Activated CD4-positive, alpha-beta T cell treated with anti-CD3 and anti-CD28 coated beads, Interleukin-2, amount 50 U/mL, for 1 hour (primary cell): ENCODE measurements around the gene SERPINA5.

Source experiments
- DNase-seq: peaks from one replicate; pipeline ENCODE4 v3.0.0-alpha.2; 2020

The SERPINA5 gene

DNA sequence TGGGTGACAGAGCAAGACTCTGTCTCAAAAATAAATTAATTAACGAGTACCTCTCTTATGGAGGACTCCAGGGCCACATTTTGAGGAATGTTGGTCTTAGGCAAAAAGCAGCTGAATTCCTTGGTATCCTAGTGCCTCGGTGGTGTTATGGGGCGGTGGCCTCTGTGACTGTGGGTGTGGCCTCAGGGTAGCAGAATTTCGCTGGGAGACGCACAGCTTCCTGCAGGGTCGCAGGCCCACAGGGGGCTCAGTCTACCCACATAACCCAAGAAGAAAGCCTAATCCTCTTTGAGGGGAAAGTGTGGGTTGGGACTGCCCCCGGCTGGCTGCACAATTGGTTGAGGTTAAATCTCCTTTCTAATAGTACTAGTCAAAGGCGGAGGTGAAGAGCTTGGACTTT lies 31.2 kb upstream of the SERPINA5 start:
- DNase-seq = no peak

DNA sequence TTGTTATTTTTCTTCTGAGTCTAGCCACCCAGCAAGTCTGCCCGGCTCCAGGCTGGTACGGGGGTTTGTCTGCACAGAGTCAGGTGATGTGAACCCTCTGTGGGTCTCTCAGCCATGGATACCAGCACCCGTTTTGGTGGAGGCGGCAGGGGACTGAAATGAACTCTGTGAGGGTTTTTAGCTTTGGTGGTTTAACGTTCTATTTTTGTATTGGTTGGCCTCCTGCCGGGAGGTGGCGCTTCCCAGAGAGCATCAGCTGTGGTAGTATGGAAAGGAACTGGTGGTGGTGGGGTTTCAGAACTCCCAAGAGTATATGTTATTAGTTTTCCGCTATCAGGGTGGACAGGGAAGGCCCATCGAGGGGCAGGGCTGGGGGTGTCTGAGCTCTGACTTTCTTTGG lies 25.2 kb upstream of the SERPINA5 start:
- no peak for DNase-seq

DNA sequence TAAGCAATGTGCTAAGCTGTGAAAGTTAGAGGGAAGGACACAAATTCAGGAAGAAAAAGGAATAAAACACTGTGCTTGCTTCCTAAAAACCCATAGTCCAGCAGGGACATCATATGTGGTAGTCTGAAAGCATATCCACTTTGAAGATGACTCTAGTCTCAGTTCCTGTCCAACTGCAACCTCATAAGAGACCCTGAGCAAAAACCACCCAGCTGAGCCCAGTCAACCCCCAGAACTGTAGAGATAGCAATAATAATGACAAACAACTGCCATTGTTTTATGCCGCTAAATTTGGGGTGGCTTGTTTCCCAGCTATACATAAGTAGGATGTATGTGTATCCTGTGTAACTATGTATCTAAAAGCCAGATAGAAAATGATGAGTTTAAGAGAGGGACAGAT lies 23.9 kb upstream of the SERPINA5 start:
- DNase-seq = no peak

DNA sequence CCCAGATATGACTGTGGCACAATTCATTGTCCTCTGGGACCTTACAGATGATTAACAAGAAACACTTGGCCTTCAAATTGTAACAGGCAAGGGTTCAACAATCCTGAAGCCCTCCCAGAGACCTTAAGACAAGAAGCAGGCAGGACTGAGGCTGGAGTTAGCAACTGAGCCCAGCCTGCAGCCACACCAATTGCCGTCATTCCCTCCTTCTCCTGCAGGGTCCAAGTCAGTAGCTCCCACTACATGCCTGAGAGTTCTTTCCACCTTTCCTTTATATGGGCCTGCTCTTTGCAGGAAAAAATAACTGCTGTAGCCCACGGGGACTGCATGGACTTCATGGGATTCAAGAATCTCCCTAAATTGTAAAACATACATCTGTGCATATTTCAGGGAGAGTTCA lies 22.4 kb upstream of the SERPINA5 start:
- DNase-seq = no peak

DNA sequence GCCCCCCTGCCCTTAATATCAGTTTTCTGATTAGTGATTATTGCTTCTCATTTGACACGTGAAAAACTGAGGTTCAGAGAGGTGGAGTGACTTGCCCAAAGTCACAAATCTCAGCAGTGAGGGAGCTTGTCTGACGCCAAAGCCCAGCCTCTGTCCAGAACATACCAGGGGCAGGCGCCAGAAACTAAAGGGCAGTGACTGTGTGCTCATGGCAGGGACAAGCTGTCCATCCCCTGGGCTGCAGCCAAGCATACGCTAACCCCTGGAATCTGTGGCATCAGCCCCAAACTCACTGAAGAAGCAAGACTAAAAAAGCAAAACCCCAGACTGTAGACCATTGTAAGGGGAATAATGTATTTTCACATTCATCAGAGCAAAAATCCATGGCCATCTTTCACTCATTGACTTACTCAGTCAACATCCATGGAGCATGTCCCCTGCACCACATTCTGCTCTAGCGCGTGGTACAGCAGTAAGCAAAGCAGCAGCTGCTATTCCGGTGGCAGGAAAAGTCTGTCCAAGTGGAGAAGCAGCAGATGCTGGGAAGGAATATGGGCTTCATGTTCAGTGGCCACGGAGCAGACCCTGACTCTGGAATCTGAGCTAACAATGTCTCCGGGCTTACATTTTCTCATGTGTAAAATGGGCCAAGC lies 21.5 kb upstream of the SERPINA5 start:
- no peak for DNase-seq

DNA sequence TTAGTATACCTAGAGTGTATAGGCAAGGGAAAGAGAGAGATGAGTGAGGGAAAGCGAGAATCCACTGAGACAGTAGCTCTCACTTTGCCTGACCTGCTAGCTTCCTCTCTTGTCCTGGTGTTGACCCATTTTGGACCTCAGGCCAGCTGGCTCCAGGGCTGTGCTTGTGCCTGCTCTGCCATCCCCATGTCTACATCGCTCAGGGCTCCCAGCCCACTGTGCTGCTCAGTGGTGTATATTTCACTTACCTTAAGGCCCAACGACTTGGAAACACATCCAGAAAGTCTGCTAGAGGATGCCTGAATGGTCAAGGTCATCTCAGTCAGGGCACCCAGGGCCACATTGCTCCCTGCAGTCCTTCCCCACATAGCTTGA lies 20.9 kb upstream of the SERPINA5 start:
- no peak for DNase-seq

DNA sequence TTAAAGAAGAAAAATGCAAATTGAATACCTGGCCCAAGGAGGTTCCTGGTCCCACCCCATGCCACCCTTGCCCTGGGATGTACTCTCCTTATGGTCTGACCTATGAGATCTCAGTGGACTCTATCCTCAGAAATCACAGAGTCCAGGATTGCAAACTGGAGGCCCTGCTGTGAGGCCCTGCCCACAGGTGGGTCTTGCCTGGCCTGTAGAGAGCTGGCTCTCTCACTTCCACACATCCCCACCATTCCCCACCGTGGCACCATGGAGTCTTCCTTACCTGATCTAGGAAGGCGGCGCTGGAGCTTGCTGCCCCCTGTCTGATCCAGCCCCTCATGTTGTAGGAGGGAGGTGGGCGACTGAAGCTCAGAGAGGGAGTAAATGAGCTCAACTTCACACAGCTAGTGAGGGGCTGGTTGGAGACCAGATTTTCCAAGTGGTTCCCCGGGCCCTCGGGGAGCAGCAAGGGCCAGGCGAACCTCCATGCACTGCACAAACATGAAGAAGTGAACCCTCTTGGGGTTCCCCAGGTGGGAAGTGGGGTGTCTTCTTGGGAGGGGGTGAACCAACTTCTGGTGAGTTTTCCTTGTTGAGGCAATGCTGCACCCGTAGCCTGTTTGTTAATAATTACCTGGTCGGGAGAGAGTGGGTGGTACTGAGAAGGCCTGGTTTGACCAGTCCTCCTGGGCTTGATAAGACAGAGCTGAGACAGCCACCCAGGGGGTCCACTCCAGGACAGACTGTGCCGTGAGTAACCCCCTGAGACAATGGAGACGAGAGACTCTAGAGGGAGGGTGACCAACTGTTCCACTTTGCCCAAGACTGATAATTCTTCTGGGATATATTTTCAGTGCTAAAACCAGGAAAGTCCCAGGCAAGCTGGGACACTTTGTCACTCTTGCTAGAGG lies 20.2 kb upstream of the SERPINA5 start, which contains the start of gene SERPINA4:
SERPINA4 (plus strand) TSS at position 692 of the 905 bp plus-strand sequence. CDS start 2,041 bp downstream, outside the sequence.
- DNase-seq = no peak

DNA sequence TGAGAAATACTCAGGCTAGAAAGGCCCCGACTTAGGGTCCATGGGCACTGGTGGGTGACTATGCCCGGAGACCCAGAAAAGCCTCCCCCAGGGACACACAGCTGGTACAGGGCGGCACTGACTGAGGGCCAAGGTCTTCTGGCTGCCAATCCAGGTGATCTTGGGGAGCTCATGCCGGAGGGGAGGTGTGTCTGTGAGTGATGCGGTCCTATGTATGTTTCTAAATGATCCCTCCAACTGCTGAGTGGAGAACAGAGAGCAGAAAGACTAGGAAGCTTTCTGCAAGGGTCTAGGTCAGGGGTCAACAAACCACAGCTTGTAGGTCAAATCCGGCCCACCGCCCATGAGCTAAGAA lies 19.6 kb upstream of the SERPINA5 start:
- DNase-seq = no peak

DNA sequence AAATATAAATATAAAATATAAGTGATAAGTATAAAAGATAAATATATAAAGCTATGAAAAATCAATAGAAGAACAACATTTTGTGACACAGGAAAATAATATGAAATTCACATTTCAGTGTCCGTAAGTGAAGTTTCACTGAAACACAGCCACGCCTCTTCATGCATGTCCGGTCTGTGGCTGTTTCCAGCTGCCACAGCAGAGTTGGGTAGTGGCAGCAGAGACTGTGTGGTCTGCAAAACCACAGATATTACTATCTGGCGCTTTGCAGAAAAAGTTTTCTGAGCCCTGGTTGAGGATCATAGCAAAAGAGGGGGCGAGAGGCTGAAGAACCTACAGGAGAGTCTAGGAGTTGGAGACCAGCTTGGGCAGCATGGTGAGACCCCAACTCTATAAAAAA lies 19.2 kb upstream of the SERPINA5 start:
- DNase-seq = no peak

DNA sequence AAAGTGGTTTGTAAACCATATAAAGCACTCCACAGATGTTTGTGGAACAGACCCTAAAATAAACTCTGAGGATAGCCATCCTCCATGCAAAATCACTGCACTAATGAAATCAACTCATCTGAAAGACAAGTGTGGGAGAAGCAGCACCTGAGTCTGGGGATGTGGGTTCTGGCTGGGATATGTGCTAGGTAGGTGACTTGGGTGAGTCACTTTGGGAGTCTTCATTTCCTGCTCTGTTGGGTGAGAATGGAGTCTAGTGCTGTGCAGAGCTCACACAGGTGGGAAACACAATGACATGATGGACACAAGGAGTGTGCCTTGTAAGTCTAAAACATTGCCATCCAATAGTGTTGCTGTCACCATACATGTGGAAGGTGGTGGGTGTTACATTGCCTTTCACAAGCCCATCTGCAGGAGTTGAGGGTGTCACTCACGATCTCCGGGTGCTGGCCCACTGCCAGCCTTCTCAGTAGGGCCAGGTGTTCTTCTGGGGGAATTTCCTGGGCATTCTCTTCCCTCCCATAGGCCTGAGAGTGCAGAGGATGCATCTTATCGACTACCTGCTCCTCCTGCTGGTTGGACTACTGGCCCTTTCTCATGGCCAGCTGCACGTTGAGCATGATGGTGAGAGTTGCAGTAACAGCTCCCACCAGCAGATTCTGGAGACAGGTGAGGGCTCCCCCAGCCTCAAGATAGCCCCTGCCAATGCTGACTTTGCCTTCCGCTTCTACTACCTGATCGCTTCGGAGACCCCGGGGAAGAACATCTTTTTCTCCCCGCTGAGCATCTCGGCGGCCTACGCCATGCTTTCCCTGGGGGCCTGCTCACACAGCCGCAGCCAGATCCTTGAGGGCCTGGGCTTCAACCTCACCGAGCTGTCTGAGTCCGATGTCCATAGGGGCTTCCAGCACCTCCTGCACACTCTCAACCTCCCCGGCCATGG lies 18.0 kb upstream of the SERPINA5 start:
- no peak for DNase-seq

DNA sequence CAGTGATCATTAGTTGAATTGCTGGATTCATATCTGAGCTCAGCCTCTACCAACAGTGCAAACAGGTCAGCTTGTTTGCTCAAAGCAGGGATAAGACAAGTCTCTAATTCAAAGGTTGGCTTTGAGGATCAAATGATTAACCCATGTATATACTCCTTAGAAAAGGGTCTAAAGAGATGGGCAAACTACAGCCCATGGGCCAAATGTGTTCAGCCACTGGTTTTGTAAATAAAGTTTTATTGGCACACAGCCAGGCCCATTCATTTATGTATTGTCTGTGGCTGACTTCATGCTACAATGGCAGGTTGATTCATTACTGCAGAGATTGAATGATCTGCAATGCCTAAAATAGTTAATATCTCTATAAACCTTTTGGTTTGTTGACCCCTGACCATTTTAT lies 16.8 kb upstream of the SERPINA5 start:
- no peak for DNase-seq

DNA sequence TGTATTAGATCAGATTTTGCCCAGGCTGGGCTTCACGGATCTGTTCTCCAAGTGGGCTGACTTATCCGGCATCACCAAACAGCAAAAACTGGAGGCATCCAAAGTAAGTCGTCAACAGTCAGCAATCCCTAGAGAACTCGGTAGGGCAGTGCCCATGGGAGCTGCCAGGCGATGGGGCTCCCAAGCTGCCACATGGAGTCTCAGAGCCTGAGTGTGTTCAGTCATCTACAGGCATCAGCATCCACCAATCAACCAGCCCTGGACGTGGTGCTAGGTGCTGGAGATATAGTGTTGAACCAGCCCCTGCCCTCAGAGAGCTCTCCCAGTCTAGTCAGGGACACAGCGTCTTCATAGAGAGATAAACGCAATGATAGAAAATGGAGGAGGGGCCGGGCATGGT lies 13.0 kb upstream of the SERPINA5 start:
- no peak for DNase-seq

DNA sequence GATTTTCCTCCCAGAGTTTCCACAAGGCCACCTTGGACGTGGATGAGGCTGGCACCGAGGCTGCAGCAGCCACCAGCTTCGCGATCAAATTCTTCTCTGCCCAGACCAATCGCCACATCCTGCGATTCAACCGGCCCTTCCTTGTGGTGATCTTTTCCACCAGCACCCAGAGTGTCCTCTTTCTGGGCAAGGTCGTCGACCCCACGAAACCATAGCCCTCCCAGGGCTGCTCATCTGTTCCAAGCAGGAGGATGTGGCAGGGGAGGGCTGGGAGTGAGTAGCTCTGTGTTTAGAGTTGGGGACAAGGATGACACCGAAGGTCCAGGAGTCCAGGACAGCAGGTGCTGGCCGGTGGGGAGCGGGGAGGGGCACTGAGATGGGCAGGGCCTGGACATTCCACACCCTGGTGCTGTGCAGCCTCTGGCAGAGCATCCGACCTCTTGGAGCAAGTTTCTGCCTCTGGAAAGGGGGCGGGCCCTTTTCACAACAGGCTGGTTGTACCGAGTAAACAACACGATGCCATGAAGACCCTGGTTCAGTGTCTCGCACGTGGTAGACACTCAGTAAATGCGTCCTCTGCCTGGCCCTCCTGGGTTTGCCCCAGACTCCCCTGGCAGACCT lies 11.7 kb upstream of the SERPINA5 start:
- DNase-seq = no peak

DNA sequence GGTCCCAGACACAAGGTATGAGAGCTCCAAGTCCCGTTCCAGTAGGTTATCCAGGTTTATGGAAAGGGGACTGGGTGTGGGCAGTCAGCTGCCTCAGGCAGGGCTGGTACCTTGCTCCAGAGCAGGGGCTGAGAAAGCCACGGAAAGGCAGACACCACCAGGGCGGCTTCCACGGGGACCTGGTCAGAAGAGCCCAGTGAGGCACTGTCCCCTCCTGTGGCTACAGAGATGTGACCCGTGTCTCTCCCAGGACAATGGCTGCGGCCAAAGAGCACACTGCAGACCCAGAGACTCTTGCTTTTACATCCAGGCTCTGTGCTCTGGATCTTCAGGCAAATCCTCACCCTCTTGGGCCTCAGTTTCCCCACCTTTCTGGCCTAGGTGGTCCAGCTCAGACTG lies 11.2 kb upstream of the SERPINA5 start:
- DNase-seq = no peak

DNA sequence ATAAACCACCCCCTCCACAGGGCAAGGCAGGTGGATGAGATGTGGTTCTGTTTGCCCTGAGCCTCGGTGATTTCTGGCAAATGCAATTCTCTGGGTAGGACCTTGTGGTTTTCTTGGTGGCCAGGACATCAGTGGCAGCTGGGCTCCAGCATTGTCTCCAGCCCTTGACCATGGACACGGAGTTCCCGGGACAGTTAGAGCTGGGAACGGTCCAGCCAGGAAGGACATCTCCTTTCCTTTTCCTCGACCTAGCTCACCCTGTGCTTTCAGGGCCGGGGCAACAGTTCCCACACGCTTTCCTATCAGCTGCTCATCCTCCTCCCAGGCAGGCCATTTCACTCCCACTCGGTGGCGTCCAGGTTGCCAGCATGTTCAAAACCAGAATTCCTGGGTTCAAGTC lies 10.8 kb upstream of the SERPINA5 start:
- no peak for DNase-seq

DNA sequence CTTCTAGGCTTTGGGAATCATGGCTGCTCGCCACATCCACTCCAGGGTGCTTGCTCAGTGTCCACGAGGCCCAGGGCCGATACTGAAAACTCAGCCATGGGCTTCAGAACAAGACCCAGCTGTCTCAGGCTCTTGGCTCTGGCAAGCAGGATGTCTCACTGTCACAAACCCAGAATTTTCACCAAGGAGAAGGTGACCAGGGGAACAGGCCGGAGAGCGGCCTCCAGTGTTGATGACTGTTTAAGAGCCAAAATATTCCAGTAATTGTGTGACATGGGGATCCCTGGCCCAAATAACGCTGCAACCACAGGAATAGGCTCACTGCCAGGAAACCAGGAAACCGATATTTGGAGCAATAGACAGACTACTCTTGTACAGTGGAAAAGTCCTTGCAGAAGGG lies 9.8 kb upstream of the SERPINA5 start:
- DNase-seq = no peak

DNA sequence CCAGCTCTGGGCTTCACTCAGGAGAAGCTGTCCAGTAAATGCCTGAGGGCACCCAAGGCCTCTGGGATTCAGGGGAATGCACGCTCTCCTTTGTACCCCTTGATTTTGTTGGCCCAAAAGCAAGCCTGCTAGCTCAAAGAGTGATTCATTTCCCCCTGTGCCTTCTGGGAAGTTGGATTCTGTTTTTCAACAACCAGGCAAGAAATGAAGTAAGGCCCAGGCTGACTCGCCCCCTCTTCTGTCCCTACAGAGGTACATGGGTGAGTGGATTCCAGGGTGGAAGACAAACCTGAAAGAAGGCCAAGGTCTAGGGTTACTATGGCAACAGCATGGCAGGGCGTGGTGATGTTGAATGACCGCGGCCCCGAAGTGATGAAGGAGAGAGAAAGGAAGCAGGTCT lies 9.3 kb upstream of the SERPINA5 start:
- DNase-seq = no peak

DNA sequence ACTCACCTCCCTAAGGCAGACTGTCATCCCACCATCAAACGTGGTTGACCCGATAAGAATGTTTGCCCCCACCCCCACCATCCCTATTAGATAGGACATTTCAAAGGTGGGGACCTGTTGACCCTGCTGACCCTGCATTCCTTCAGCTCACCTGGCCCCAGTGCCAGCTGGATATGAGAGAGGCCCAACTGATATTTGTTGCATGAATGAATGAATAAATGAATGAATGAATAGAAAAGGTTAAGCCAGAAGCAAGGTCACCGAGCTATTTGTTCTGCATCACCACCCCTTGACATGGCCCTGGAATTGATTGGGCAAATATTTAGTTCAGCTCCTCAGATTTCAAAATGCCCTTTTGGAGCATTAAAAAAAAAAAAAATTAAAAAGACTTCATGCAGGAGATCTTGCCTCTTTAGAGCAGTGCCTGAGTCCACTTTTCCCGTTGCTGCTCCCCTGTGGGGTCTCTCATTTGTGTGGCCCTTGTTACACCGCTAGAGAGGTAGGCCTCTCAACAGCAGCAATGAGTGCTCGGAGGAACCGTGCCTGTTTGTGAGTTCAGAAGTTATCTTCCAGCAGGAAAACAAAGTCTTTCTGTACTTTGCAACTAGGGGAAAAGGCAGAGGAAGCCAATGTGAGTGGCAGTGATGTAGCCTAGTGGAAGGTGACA lies 8.5 kb upstream of the SERPINA5 start:
- no peak for DNase-seq

DNA sequence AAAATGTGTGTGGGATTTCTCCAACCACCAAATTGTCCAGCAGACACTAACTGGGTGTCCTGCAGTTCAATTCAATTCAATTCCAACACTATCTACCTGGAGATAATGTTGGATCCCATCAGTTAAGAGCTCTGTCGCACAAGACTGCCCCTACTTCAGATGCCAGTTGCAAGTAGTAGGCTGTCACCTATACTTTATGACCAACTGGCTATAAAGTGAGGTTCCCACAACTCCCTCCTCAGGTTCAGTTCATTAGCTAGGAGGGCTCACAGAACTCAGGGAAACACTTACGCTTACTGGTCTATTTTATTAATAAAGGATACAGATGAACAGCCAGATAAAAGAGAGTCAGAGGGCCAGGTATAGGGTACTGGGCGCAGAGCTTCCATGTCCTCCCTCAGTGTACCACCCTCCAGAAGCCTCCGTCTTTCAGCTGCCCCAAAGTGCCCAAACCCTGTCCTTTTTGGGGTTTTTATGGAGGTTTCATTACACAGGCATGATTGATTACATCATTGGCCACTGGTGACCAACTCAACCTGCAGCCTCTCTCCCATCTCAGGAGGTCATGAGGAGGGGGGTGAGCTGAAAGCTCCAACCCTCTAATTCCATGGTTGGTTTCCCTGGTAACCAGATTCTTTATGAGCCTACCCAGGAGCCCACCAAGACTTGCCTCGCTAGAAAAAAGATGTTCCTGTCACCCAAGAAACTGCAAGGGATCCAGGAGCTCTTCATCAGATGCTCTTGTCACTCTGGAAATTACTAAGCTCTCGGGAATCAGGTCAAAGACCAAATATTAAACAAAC lies 7.5 kb upstream of the SERPINA5 start:
- DNase-seq = no peak

DNA sequence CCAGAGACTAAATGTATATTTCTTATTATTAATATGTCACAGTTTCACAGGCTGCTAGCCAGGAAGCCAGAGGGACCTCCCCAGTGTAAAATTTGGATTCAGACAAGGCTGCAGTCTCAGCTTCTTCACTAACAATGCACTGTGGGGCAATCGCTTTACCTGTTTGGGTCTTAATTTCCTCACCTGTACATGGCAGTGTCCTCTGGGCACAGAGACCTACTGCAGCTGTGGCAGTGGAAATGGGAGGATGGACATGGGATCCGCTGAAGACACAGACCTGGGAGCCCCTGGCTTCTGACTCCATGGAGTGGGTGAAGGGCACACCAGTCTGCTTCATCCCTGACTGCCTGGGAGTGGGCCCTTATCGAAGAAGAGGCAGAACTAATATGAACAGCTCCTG lies 6.9 kb upstream of the SERPINA5 start:
- no peak for DNase-seq
